K562 (cell line): ENCODE results near the gene SH3GLB2. TPM values are rescaled to one million over a fixed set of nuclear protein-coding genes. Genes with fewer than 3 reads are reported as not detected.

ENCODE experiments used
- ATAC-seq: fragments of 200-7000 bp; cut with Tn5 transposase; 3 replicates; pipeline ENCODE4 v1.9.1; 2020; ENCODE audit warnings: moderate library complexity
- BruUV-seq: library from RNA; stranded (reverse); fragments of 400-500 nt; replicated peaks from 2 replicates; lab custom pipeline; 2021; lab: Mats Ljungman, UMichigan
- CTCF ChIA-PET: fragments of 300-600 bp; formaldehyde crosslinking; extraction: SDS; loops from one replicate; lab custom pipeline; 2021; ENCODE audit warnings: low intra/inter-chr PET ratio; lab: Yijun Ruan, JAX
- POLR2A ChIA-PET: fragments of 300-600, 350-650 bp; sonication (Branson Sonifier 250); formaldehyde crosslinking; extraction: SDS; loops from one replicate; lab custom pipeline; 2021; ENCODE audit warnings: antibody characterized with exemption, inconsistent platforms; lab: Yijun Ruan, JAX
- DNase-seq, 4 experiments: peaks; one replicate each; pipeline versions ENCODE4 v3.0.0 to v3.0.0-alpha.2; 2011 to 2018; ENCODE audit warnings: low spot score in 3 of 4, mixed read lengths in 3 of 4; ENCODE audit errors: extremely low read depth in 1 of 4
- FAIRE-seq: peaks from 2 replicates; lab custom pipeline; 2011; peaks lifted over from hg19 to GRCh38; lab: Jason Lieb, UNC
- H2AFZ ChIP-seq: 2 replicates; pipeline ENCODE4 v1.6.0; 2011; ENCODE audit warnings: low read depth, low read length, control low read depth, inconsistent platforms
- H3K27ac ChIP-seq: fragments of 200-600 bp; 3 replicates; pipeline ENCODE4 v1.8.0; 2011; ENCODE audit warnings: low read depth, mild to moderate bottlenecking, control low read depth, inconsistent platforms, low read length, moderate library complexity, mixed read lengths; ENCODE audit errors: extremely low read depth
- H3K27me3 ChIP-seq, 2 experiments: fragments of 300-600 bp in 1 of 2; 2 replicates in 1 of 2; 3 replicates in 1 of 2; pipeline versions ENCODE4 v1.6.0 to v1.8.0; 2011; ENCODE audit warnings: inconsistent platforms in 2 of 2, low read length in 2 of 2, mild to moderate bottlenecking in 1 of 2, mixed read lengths in 1 of 2, moderate library complexity in 1 of 2; ENCODE audit not compliant: control insufficient read depth in 2 of 2, insufficient read depth in 2 of 2
- H3K36me3 ChIP-seq: fragments of 300-600 bp; 3 replicates; pipeline ENCODE4 v1.8.0; 2011; ENCODE audit warnings: mild to moderate bottlenecking, low read length, inconsistent platforms; ENCODE audit not compliant: control insufficient read depth, insufficient read depth
- H3K4me1 ChIP-seq, 2 experiments: fragments of 200-600 bp in 1 of 2; replicated peaks in 1 of 2; 2 replicates in 1 of 2; 3 replicates in 1 of 2; pipeline versions ENCODE4 v1.5.1 to v1.8.0; 2011; ENCODE audit warnings: inconsistent platforms in 2 of 2, low read length in 2 of 2, mild to moderate bottlenecking in 1 of 2, mixed read lengths in 1 of 2, moderate library complexity in 1 of 2; ENCODE audit not compliant: control insufficient read depth in 2 of 2, insufficient read depth in 2 of 2
- H3K4me2 ChIP-seq: 2 replicates; pipeline ENCODE4 v1.6.1; 2011; ENCODE audit warnings: low read length, control low read depth, inconsistent platforms, mixed read lengths; ENCODE audit not compliant: insufficient read depth
- H3K4me3 ChIP-seq: fragments of 200-600 bp; sonication (generic), shearing (Covaris generic); 2 replicates; pipeline ENCODE4 v1.5.1; 2016; ENCODE audit warnings: control low read depth, inconsistent platforms
- H3K79me2 ChIP-seq: fragments of 200-600 bp; 3 replicates; pipeline ENCODE4 v1.8.0; 2011; ENCODE audit warnings: low read length, inconsistent platforms; ENCODE audit not compliant: control insufficient read depth, insufficient read depth
- H3K9ac ChIP-seq, 2 experiments: 2 replicates each; pipeline versions ENCODE4 v1.6.0 to v1.6.1; 2011; ENCODE audit warnings: low read depth in 2 of 2, low read length in 2 of 2, control low read depth in 1 of 2, inconsistent platforms in 1 of 2, mild to moderate bottlenecking in 1 of 2, mixed read lengths in 1 of 2; ENCODE audit not compliant: insufficient read depth in 1 of 2
- H3K9me1 ChIP-seq: one replicate; pipeline ENCODE4 v1.6.0; 2011; ENCODE audit warnings: inconsistent platforms, mild to moderate bottlenecking, low read length, moderate library complexity; ENCODE audit not compliant: control insufficient read depth, insufficient read depth
- H3K9me3 ChIP-seq: replicated peaks from 2 replicates; pipeline ENCODE4 v1.5.1; 2011; ENCODE audit warnings: low read depth, low read length, inconsistent platforms; ENCODE audit not compliant: control insufficient read depth, insufficient read depth
- H4K20me1 ChIP-seq: replicated peaks from 2 replicates; pipeline ENCODE4 v1.6.1; 2011; ENCODE audit warnings: low read length, inconsistent platforms, mixed read lengths; ENCODE audit not compliant: control insufficient read depth, insufficient read depth
- MCM2 ChIP-seq: fragments of 450-650 bp; IDR thresholded peaks from 2 replicates; pipeline ENCODE4 v1.6.1; 2017; ENCODE audit warnings: low read depth, mild to moderate bottlenecking
- POLR2G ChIP-seq: fragments of 200-400 bp; formaldehyde crosslinking; IDR thresholded peaks from 2 replicates; pipeline ENCODE4 v1.6.1; 2017; ENCODE audit warnings: low read depth, mild to moderate bottlenecking, antibody characterized with exemption, low read length, moderate library complexity
- RFX7 ChIP-seq: fragments of 250-450 bp; sonication (Bioruptor Pico); IDR thresholded peaks from 2 replicates; pipeline ENCODE4 v1.5.1; 2021; ENCODE audit warnings: mild to moderate bottlenecking
- WHSC1 ChIP-seq: IDR thresholded peaks from one replicate; pipeline ENCODE4 v1.6.1; 2012; ENCODE audit warnings: low read length, control low read depth, inconsistent platforms
- WGBS: fragments of 100-300 bp; shearing (Covaris generic); methylation state at CpG from one replicate; pipeline ENCODE4 v1.1.6; 2016; ENCODE audit warnings: low coverage, mixed read lengths; ENCODE audit not compliant: insufficient coverage; ENCODE audit errors: missing lambda C conversion rate; 5-methylcytosine and 5-hydroxymethylcytosine counted together
- in situ Hi-C: fragments of 300-500 bp; cut with MboI; formaldehyde crosslinking; loops from 4 replicates; pipeline ENCODE4 v1.15.0; 2018; ENCODE audit warnings: inconsistent platforms, mixed read lengths
- intact Hi-C: fragments of 100-400 bp; cut with micrococcal nuclease; formaldehyde crosslinking; loops from 2 replicates; pipeline ENCODE4 v1.14.2; 2022
- polyA plus RNA-seq, 8 experiments: library from polyadenylated mRNA; depleted of rRNA in 4 of 8; stranded (reverse) in 5 of 8; unstranded in 3 of 8; fragments of >200 nt; fragmentation: Nextera tagmentation in 2 of 8; fragmentation: Illumina TruSeq in 1 of 8; extraction: Ambion mirVana in 2 of 8; extraction: Trizol in 1 of 8; gene quantifications; 2 replicates each; pipeline versions ENCODE4 v1.2.1 to v1.2.3, GENCODE V29; 2011 to 2014; ENCODE audit warnings: inconsistent platforms in 1 of 8, missing spikeins in 1 of 8
- total RNA-seq, 7 experiments: library from RNA; depleted of rRNA in 6 of 7; stranded (reverse); fragments of >200 nt in 6 of 7; fragmentation: Illumina TruSeq in 2 of 7; extraction: Trizol in 2 of 7; gene quantifications; 2 replicates each; pipeline versions ENCODE4 v1.2.1 to v1.2.3, GENCODE V29; 2011 to 2021; ENCODE audit warnings: low replicate concordance in 1 of 7
- TF ChIP-seq, protein P1 (sequence below), 2 experiments: IDR thresholded peaks; 2 replicates each; pipeline ENCODE4 v1.6.1; 2011; ENCODE audit warnings: borderline replicate concordance in 1 of 2, control low read depth in 1 of 2, low read depth in 1 of 2, low read length in 1 of 2, mild to moderate bottlenecking in 1 of 2, mixed read lengths in 1 of 2, moderate library complexity in 1 of 2; ENCODE audit not compliant: insufficient read depth in 1 of 2, insufficient read length in 1 of 2, poor library complexity in 1 of 2, severe bottlenecking in 1 of 2; ENCODE audit errors: extremely low read depth in 1 of 2

SH3GLB2 gene
- total and polyA plus RNA-seq, 9 of the 15 experiments (the other 6 are each of a cell fraction or from before 2014, with no cell fraction given): 0.20 to 118 (median 58.8) TPM

DNA sequence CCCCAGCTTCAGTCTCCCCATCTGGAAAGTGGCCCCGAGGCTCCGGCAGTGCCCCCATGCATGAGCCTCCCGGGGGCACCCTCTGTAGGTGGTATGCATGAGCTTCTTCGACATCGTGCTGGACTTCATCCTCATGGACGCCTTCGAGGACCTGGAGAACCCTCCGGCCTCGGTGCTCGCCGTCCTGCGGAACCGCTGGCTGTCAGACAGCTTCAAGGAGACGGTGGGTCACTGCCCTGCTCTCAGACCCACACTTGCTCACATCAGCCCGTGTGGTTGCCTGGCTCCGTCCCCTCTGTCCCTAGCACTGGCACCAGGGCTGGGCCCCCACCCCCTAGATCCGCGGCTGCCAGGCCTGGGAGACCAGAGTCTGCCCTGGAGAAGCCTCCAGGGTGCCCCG, 40.0 kb upstream of the SH3GLB2 start:
- Histone ChIP-seq H3K4me3 (no peak overlapping the region), H3K36me3 (peaks cover 76% of the 10 kb centered on the region), H4K20me1 (no peaks in the 10 kb centered on the region), H3K79me2 (peaks cover 16% of the 10 kb centered on the region; the same call in 2 of the 3 replicates), H3K9me3 (no peaks in the 10 kb centered on the region), H3K4me2 (no peak overlapping the region), H3K9me1 (peaks cover 5% of the 10 kb centered on the region), H3K27ac (no peak overlapping the region; the same call in 2 of the 3 replicates), H3K27me3 (no peaks in the 10 kb centered on the region), H3K4me1 (peaks cover 44 to 55% of the 10 kb centered on the region in 2 experiments), H2AFZ (no peak overlapping the region), H3K9ac (peak overlapping the region in 1 of 2 experiments; percentile 70; a peak in 2 of 4 replicates)
- in situ Hi-C loops: no loop called here
- no peak for DNase-seq
- no peak for FAIRE-seq
- no TSS peak for BruUV-seq
- intact Hi-C loops: no loop called here
- ChIA-PET POLR2A (interaction anchor here (0.9 to 1.1 kb wide), 3 partner anchors 8 to 13 kb away, joined by 3 to 6 read pairs (median 5); partner anchors contain the start of gene DOLPP1), CTCF (no interaction called here)
- WGBS: 85% methylated on average over 15 of the region's 19 CpGs
- peak; percentile 71 for TF ChIP-seq WHSC1
- TF ChIP-seq MCM2: no peak
- TF ChIP-seq RFX7 (CRISPR knock-in tag): no peak
- TF ChIP-seq, protein P1, sequence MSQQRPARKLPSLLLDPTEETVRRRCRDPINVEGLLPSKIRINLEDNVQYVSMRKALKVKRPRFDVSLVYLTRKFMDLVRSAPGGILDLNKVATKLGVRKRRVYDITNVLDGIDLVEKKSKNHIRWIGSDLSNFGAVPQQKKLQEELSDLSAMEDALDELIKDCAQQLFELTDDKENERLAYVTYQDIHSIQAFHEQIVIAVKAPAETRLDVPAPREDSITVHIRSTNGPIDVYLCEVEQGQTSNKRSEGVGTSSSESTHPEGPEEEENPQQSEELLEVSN (IDR thresholded peaks at IDR 0.05; ENCODE audit: borderline replicate concordance in 1 of 2, extremely low read depth in 1 of 2, insufficient read depth in 1 of 2, insufficient read length in 1 of 2, low read depth in 1 of 2, low read length in 1 of 2, poor library complexity in 1 of 2, severe bottlenecking in 1 of 2): peak in 1 of 2 experiments; percentile 36
- TF ChIP-seq POLR2G: peak; percentile 45; the same call in 1 of the 2 replicates
- no peak for ATAC-seq
